ENCODE data around the gene MRPL21.

Gene MRPL21

GRCh38 chr11:68841718-68842426, 61.8 kb downstream of the MRPL21 start, which contains the start of gene CPT1A:
CPT1A (minus strand) TSS chr11:68841916; CDS start chr11:68815474, 26,442 bp downstream.
- DNase-seq (ENCODE audit: low read depth, low spot score) = no peak
